ENCODE results near the gene GDF2.

The GDF2 gene

DNA sequence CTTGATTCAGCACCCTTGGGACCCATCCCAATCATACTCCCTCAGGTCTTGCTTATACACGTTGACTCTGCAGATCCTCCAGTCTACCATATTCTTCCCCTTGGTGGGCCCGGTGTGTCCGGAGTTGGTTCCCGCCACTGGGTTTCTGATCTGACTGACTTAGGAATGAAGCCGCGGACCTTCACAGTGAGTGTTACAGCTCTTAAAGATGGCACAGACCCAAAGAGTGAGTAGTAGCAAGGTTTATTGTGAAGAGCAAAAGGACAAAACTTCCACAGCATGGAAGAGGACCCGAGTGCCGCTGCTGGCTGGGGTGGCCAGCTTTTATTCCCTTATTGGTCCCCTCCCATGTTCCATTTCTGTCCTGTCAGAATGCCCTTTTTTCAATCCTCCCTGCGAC, 28.2 kb upstream of the GDF2 start:
- DNase-seq, result no peak

DNA sequence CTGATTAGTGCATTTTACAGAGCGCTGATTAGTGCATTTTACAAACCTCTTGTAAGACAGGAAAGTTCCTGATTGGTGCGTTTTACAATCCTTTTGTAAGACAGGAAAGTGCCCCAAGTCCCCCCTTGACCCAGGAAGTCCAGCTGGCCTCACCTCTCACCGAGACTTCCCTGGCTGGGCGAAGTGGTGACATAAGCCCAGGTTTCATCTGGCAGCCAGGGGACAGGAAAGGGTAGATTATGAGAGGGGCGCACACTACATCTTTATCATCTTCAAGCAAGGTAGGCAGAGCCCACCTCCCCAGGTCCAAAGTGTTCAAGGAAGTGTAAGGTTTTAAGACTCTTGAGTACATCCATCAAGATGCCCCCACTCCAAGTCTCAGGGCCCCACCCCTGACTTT, 27.8 kb upstream of the GDF2 start:
- no peak for DNase-seq

DNA sequence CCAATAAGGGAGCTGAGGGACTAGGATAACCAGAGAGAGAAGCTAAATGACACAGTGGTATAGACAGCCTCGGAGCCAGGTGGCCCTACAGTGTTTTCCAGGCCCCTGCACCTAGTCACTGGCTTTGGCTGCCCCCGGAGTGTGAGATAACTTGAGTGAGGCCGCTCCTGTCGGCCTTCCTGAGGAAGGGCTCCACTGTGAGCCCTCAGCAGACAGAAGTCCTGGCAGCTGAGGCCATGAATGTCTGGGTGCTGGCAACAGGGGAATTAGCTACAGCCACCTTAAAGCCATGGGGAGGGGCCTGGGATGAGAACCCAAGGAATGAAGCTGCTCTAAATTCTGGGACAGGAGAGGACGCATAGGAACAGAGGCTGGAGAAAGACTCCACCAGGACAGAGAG, 26.8 kb upstream of the GDF2 start:
- DNase-seq, result no peak

DNA sequence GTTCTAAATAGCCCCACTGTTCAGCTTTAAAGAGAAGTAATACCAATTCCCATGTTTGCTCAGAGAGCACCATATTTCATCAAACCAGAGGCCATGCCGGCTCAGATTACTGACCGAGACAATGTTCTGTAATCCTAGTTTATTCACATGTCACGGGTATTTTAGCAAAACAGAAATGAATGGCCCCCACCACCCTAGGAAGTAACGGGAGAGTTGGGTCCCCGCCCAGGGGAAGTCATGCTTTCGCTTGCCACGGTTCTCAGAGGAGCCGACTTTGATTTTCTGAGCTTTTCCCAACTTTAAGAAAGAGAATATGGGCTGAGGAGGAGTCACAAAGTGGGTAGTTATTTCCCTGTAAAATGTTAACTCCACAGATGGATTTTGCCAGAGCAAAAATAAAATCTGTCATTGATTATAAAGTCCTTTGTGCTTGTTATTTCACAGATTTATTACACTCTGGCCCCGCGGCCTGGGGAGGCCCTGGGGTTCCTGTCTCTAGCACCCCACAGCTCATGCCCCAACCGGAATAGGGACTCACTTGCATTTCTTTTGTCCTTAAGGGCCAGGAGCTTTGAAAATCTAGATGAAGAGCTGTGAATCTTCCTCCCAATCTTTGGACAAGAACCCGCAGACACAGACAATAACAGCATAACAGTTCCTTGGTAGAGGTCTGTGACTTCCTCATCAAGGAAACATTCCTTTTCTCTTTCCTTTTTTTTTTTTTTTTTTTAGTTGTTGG, 25.9 kb upstream of the GDF2 start:
- DNase-seq, result peak in 2 of 3 donors; percentile 28 to 31

DNA sequence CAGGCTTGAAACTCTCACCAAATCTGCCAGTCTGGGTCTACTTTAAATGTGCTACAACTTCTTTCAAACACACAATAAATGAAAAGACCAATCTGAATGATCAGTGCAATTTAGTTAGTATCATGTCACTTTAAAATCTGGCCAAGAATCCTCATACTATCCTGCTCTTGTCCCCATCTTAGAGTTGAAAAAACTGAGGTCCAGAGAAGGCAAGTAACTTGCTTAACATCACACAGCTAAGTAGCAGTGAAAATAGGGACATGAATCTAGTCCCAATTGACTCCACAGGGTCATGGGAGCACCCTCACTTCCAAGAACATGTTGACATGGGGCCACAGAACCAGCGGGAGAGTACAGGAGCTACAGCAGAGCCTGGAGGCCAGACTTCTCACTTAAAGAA, 25.3 kb upstream of the GDF2 start:
- DNase-seq, result no peak

DNA sequence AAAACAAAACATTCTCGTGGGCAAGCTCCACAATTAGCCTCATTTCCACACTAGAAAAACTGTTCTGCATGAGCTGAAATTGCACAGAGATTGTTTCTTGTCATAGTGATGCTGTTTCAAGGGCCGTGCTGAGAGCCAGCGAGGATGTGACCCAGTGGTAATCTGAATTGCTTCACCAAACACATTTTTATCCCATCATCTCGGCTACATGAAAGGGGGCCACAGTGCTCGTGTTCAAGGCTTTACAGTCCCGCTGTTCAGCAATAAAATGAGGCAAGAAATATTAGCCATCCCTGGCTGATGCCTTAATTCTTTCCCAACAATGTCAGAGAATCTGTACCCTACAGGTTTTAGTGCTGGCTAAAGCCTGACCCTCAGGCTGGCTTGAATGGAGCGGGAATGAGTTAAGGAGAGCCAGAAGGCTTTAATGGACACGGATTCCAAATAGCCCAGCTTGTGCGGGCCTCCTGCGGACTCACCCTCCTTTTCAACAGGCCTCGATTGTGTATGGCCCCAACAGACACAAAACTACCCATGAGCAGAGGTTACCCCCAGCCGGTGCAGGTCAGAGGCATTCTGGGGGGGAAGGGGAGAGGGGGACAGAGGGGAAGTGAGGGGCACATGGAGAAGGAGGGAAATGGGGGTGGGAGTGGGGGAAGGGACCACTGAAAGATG, 24.3 kb upstream of the GDF2 start:
- no peak for DNase-seq

DNA sequence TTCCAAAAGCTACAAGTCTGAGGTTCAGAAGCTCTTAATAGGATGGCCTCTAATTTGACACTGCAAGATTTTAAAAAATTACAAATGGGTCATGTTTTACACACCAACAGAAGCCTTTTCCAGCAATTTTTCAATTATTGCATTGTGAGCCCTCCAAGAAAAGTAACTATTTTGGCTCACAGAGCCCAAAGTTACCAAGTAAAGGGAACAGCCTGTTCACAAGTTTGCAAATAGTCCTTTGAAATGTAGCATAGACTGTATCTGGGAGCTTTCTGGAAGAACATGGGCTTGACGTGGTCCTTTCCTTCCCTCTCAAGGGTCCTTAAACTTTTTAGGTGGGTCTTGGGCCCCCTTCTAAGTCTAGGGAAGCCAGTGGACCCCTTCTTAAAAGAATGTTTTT, 23.5 kb upstream of the GDF2 start:
- no peak for DNase-seq

DNA sequence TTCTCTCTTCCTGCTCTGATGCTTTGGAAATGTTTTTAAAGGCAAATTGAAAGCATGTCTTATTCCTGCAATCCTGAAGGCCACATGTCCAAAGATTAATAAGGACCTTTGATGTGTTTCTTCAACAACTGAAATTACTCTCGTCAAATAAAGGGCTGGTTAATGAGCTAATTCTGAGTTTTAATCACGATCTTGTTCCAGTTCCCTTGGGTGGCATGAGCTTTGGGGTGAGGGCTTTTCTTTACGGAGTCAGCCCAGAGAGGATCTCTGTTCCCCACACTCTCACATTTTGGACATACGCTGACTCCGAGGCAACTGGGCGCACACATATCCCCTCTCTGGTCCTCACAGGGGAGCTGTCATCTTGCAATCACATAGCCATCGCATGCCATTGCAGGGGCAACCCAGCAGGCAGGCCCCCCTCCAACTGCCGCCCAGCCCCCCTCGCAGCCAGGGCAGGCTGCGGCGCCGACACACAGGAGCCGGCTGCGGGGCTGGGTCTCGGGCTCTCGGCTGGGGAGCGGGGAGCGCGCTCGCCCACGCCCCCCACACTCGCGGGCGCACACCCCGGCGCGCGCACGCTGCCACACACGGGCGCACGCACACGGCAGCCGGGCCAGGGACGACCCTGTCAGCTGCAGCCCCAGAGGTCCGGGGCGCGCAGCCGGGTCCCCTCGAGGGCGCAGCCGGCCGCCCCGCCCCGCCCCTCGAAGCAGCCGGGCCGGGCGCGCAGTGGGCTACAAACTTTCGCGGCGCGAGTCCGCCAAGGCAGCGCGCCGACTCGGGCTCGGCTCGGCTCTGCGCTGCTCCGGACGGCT, 22.4 kb upstream of the GDF2 start, which contains the start of gene GDF10:
TSS of gene GDF10 (plus strand) at position 587 of the 818 bp plus-strand sequence. CDS start 455 bp downstream, outside the sequence.
- peak in 1 of 3 donors; percentile 9 for DNase-seq

DNA sequence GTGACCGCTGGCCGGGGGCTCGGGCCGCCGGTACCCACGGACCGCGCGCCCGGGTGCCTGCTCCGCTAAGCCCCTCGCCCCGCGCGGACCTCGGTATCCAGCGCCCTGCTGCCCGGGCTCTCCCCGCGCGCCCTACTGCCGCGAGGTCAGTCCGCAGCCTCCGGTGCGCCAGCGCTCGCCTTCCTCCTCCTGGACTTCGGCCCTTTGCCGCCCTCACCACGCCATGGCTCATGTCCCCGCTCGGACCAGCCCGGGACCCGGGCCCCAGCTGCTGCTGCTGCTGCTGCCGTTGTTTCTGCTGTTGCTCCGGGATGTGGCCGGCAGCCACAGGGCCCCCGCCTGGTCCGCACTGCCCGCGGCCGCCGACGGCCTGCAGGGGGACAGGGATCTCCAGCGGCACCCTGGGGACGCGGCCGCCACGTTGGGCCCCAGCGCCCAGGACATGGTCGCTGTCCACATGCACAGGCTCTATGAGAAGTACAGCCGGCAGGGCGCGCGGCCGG, 21.8 kb upstream of the GDF2 start:
- DNase-seq, result peak in 1 of 3 donors; percentile 36

DNA sequence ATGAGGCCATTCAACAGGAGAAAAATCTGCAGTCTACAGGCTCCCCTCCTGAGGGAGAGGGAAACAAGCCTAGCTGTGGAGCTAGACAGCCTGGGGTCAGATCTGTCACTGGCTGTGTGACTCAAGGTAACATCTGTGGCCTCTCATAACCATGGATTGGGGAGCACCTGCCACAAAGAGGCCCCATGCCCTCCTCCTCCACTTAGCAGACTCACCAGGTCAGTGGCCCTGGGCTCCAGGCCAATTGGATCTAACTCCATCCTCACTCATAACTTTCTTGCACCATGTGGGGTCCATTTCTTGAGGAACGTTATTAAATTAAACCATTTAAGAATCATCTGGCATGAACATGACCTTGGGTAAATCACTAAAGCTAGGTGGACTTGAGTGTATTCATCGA, 20.4 kb upstream of the GDF2 start:
- no peak for DNase-seq

DNA sequence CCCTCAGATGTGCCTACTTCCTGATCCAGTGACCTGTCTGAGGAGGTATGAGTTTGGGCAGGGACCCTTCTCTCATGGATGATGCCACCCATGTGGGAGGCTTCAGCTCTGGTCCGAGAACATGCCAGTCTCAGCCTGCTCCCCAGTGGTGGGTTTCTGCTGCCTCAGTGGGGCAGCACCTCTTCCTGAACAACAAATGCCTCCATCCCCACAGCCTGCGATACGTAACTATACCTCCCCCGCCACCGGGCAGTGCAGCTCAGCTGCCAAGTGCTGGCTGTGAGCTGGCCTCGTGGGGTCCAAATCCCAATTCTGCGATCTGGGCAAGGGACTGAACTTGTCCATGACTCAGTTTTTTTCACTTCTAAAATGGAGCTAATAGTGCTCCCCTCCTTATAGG, 19.1 kb upstream of the GDF2 start:
- DNase-seq, result no peak

DNA sequence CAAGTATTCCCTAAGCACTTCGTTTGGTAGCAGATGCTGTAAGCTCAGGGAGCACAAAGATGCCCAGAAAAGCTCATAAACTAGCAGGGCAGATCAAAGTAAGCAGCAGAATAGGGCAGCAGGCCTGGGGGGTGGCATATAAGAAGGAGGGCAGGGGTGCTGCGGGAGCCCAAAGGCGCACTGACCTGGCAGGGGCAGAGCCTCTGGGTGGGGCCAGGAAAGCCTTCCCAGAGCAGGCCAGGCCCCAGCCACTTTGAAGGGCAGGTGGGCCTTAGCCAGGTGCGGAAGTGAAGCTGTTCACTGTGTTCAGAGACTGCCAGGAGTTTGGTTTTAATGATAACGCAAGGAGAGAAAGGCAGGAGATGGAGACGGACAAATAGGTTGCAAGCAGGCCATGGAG, 18.4 kb upstream of the GDF2 start:
- no peak for DNase-seq

DNA sequence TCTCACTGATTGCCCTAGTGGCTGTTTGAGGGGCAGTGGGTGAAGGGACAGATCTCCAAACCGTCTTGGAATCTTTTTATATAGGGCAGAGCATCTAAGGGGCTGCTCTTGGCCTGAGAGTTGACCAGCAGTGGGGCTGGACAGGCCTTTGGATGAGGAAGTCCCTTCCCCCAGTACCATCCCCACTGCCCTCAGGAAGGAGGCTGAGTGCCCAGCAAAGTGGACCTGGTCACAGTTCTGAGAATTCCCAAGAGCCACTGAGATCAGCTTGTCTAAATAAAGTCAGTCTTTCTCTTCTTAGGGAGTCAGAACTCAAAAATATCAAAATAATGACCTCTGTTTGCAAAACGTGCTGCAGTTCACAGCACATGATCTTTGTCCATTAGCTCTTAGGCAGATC, 16.7 kb upstream of the GDF2 start:
- DNase-seq, result no peak

DNA sequence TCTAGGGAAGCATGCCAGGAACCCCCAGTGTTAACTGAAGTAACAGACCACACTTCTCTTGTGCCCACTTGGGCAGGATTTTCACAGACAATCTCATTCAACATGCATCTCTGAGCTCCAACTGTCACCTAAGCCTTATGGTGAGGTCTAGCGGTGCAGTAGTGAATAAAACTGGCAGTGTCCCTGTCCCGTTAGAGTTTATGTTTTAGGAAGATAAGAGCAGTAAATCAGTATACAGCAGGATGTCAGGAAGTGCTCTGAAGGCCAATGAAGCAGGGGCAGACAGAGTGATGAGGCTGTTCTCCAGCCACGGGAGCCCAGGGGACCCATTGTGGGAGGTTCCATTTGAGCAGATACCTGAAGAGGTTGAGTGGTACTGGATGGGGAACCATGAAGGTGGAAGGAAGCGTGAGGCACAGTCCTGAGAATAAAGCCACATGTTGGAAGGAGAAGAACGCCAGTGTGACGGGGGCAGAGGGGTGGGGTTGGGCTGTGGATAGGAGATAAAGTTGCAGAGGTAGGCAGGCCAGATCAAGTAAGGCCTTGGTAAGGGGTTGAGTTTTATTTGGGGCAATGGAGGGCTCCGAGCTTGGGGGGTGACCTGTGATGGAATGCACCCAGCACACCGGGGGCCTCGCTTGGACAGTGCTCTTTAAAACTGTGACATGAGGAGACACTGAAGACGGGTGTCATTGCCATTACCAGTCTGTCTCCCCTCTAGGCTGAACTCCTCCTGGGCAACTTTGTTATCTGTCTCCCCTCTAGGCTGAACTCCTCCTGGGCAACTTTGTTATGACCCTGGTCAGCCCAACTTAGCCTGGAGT, 15.7 kb upstream of the GDF2 start:
- DNase-seq, result no peak

DNA sequence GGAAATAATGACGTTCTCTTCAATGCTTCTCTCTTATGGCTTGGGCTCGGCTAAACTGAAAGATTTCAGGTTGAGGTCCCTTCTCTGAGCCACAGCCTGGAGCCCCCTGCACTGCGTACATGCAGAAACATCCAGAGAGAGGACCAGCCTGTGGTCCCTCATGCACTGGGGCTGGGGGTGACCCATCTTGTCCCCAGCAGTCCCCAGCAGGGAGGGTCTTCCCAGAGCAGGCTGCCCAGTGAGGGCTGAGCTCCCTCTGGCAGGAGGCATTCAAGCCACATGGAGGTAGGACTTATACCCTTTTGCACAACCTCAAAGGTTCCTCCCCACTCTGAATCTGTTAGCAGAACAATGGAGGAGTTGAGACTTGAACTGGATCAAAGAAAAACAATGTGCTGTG, 14.9 kb upstream of the GDF2 start:
- DNase-seq, result no peak

DNA sequence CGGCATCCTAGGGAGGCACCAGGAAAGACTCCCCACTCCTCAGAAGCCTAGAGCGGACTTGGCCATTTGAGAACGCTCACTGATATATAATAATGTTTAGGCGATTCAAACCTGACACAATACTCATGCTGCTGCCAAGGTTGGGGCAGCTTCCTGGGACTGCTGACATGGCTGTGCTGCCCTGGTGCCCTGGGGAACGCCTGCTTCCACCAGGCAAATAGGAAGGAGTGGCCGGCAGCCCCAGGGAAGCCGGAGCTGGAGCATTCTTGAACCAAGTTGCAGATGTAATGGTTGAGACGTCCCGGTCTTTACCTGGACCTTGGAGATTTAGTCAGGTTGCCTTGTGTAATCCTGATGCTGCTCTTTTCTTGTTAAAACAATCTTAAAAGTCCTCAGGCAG, 13.5 kb upstream of the GDF2 start:
- DNase-seq, result no peak

DNA sequence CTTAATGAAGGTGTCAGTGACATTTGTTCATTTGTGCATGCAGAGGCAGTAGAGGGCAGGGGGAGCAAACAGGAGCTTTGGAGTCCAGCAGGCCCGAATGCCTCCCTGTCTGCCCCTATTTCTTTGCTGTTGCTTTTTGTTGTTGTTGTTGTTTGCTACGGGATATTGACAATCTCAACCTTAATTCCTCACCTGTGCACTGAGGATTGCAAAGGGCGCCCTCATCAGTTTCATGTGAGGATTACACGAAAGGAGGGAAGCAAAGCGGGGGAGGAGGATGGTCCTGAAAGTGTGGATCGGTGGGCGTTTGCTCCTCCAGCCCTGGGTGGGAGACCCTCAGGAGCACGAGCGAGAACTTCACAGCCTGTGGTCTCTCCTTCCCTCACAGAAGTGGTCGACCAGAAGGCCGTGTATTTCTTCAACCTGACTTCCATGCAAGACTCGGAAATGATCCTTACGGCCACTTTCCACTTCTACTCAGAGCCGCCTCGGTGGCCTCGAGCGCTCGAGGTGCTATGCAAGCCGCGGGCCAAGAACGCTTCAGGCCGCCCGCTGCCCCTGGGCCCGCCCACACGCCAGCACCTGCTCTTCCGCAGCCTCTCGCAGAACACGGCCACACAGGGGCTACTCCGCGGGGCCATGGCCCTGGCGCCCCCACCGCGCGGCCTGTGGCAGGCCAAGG, 12.7 kb upstream of the GDF2 start:
- peak in 1 of 3 donors; percentile 20 for DNase-seq

DNA sequence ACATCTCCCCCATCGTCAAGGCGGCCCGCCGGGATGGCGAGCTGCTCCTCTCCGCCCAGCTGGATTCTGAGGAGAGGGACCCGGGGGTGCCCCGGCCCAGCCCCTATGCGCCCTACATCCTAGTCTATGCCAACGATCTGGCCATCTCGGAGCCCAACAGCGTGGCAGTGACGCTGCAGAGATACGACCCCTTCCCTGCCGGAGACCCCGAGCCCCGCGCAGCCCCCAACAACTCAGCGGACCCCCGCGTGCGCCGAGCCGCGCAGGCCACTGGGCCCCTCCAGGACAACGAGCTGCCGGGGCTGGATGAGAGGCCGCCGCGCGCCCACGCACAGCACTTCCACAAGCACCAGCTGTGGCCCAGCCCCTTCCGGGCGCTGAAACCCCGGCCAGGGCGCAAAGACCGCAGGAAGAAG, 12.2 kb upstream of the GDF2 start:
- no peak for DNase-seq

DNA sequence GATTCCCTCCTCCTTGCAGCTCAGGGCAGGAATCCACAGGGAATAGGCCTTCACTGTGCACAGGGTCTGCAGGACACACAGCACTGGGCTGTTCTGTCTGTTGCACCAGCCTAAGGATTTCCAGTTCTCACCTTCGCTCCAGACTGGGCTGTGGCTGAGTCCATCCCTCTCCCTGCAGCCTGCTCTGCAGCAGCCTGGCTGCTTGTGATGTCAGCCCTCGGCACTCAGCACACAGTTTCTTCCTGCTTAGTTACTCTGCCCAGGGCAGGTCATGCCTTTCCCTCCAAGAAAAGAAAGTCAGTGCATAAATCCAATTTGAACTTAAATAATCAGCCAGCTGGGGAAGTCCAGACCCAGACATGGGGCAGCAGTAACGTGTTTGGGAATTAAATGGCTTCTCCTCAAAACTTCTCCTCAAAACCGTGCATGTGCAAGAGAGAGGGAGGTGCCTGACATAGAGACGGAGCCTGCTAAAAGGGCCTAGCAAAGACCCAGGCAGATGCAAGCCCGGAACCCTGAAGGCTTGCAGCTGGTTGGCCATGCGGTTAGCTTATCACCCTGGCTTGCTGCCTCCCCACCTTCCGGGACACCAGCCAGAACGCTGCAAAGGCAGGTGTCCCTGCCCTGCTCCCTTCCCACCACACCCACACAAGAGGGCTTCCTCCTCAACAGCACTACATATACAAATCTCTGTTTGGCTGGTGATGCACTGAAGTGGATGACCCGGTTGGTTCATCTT, 10.9 kb upstream of the GDF2 start:
- DNase-seq, result no peak

DNA sequence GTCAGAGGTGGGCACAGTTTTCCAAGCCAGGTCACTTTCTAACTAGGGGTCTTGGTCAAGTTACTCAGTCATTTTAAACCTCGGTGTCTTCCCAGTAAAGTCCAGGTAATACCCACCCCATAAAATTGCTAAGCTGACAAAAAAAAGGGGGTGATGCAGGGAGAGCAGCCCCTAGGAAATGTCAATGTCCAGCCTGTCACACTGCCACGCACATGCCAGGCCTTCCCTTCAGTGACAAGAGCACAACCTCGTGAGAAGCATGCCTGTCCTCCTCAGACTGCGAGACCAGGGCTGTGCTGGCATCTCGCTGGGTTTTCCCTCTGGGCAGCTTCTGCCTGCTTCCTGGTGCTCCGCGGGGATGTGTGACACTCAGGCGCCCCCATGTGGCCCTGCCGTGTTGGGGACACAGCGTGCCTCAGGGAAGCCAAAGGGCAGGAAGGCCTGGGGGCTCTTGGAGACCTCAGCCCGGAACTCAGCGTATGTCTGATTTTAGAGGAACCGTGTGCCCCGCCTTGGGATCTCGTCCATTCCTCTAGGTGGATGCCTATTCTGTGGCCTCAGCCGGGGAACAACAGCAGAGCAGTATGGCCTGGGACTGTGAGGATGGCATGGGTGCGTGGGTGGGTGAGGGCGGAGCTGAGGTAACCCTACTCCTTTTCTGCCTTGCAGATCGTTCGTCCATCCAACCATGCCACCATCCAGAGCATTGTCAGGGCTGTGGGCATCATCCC, 10.2 kb upstream of the GDF2 start:
- DNase-seq, result peak; percentile 88 to 94 (median 94)

DNA sequence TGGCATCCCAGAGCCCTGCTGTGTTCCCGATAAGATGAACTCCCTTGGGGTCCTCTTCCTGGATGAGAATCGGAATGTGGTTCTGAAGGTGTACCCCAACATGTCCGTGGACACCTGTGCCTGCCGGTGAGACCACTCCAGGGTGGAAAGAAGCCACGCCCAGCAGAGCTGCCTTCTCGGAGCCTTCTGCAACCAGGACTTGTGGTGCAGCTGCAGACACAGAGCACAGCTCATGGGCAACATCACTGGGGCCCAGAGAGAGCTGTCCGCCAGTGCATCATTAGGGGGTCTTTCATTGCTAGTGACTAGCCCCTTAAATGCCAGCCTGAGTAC, 9.6 kb upstream of the GDF2 start:
- DNase-seq, result no peak
